HTERT RPE-1 (cell line): ENCODE data around the gene CAPNS1.
"Not testable (repeated sequence)": the region's sequence is repeated elsewhere in the genome, so short reads cannot be mapped to it uniquely, and the experiment has no call there.

Experiments used
- in situ Hi-C: fragments of 300-500 bp; cut with MboI; formaldehyde crosslinking; loops from 4 replicates; pipeline ENCODE4 v1.14.3; 2020; ENCODE audit warnings: low sequenced_read_pairs

Gene CAPNS1

DNA sequence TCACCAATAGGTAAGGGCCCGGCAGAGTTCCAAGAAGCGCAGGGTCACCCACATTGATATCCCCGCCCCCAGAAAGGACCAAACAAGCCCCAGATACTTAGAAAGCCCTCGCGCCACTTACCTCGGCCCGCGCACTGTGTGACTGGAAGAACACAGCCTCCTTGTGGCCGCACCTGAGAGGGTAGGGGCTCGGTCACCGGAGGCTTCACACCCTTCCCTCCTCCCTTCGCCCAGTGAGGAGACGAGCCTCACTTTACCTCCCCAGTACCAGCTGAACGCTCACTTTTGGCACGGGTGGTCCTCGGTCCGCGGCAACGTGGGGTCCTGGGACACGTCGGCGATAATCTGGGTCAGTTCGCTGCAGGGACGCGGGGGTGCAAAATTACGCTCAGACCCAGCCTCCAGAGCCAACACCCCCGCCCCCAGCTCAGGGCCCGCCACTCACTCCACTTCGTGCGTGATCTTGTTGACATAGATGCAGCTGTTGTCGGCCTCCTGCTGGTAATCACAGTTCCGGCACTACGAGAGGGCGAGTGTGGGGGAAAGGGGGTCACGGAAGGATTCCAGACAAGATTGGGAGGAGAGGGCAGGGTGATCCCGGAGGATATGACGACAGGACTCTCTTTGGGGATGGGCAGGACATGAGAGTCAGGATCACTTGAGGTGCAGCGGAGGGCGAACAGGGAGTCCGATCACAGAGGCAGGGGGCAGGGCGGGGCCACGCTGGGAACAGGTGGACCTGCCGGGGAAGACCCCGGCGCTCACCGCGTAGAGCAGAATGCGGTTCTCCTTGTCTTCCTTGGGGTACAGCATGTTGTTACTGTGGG is 25.8 kb upstream of the CAPNS1 start:
- in situ Hi-C loops: no loop called here

DNA sequence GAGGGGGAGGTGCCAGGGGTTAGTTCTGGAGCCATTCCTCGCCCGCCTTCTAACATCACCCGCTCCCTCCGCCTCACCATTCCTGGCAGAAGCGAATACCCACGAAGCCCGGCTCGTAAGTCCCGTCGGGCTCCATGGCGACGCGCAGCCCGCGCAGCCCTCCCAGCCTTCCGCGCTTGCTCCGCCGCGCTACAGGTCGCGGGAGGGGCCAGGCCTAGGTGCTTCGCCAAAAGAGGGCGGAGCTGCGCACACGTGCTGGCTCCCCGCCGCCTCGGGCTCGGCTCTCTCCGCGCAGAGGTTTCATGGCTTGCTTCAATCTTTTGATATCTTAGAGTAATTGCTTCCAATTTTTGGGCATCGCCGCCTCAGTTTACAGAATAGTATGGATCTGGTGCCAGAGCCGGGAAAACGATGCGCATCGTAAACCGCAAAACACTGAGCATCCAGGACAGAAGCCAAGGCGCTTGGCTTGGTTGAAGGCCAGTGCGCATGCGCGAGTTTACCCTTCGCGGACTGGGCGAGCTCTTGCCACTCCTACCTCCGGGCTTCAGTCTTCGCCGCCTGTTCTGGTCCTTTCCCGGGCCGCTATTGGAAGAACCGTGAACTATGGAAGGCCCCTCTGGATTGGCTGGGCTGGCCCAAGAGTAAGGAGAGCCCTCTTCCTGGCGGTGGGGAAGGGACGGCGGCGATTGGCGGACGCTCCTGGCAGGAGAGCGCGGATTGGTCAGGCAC is 25.0 kb upstream of the CAPNS1 start, which contains the start of gene POLR2I:
POLR2I (minus strand) TSS at position 155 of the 732 bp plus-strand sequence; CDS start at position 136, 19 bp downstream.
- in situ Hi-C loops: no loop called here

GRCh38 chr19:36115453-36116343 is 24.2 kb upstream of the CAPNS1 start, which contains the start of gene TBCB:
TBCB (plus strand) TSS chr19:36115468; CDS start chr19:36115561, 93 bp downstream.
- in situ Hi-C loops: no loop called here

DNA sequence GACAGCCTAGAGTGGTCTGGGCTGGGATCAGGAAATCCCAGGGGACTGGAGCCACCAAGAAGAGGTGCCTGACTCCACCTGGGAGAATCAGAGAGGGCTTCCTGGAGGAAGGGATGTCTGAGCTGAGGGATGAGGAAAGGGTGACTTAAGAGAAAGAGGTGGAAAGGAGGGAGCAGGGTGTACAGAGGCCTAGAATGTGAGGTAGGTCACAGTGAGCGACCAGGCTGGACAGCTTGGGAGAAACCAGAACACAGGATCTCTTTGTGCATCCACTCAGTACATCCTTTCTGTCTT is 23.6 kb upstream of the CAPNS1 start:
- in situ Hi-C loops: no loop called here

DNA sequence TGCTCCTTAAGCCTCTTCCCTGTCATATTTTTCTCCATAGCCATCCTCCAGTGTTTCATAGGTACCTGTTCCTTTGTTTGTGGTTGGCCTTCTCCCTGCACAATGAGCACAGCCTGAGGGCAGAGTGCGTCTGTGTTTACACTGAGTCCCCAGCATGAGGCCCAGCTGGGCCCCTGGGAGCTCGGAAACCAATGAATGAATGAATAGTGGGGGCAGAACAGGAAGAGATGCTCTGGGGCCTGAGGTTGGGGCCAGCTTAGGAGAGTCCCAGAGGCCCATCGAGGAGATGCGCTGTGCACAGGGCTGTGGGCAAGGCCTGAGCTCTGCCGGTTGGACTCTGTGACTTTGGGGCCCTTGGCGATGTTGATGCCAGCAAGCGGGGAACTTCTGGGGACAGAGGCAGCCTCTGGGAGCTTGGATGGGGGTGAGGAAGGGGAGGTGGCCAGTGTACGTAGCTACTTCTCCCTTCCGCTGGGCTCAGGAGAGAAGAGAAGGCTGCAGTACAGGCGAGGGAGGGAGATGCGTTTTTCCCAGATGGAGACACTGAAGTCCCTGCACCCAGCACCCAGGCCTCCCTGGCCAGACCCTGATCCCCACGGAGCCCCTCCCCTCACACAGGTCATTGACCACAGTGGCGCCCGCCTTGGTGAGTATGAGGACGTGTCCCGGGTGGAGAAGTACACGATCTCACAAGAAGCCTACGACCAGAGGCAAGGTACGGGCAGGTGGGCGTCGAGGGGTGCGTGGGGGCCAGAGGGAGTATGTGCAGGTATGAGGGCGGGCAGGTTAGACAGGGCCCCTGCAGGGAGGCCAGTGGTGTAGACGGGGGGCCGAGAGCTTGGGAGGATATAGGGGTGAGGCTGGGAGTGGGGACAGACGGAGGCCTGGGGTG is 19.5 kb upstream of the CAPNS1 start:
- in situ Hi-C loops: no loop called here

GRCh38 chr19:36120984-36121358 is 18.9 kb upstream of the CAPNS1 start:
- in situ Hi-C loops: no loop called here

GRCh38 chr19:36121486-36122124 is 18.3 kb upstream of the CAPNS1 start:
- in situ Hi-C loops: no loop called here

GRCh38 chr19:36125557-36125956 is 14.3 kb upstream of the CAPNS1 start:
- in situ Hi-C loops: no loop called here

DNA sequence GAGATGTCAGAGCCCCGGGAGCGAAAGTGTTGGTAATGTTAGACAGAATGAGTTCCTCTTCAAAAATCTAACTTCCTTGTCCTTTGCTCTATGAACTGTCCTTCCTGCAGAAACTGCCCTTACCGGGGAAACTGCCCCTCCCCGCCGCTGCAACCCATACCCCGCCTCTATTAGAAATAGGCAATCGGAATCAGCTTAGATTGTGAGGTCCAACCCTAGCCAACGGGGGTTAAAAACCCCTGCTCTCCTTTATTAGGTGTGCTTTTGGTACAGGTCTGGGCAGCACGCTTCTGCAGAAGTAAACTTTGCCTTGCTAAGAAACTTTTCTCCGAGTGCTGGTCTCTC is 11.5 kb upstream of the CAPNS1 start:
- in situ Hi-C loops: no loop called here

DNA sequence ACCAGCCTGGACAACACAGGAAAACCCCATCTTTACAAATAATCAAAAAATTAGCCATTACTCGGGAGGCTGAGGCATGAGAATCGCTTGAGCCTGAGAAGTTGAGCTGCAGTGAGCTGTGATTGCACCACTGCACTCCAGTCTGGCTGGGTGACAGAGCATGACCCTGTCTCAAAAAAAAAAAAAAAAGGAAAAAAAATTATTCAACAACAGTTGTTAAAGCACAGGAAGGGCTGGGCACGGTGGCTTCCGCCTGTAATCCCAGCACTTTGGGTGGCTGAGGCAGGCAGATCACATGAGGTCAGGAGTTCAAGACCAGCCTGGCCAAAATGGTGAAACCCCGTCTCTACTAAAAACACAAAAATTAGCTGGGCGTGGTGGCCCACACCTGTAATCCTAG is 8.6 kb upstream of the CAPNS1 start:
- in situ Hi-C loops: not testable (repeated sequence)

DNA sequence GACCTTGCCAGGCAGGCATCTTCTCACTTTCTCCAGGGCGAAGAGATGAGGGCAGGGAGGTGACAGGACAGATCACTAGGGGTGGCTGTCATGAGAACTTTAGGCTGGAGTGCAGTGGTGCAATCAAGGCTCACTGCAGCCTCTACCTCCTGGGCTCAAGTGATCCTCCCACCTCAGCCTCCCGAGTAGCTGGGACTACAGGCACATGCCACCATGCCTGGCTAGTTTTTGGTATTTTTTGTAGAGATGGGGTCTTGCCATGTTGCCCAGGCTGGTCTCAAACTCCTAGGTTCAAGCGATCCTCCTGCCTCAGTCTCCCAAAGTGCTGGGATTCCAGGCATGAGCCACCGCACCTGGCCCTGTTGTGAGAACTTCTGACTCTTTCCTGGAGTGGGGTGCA is 5.0 kb upstream of the CAPNS1 start:
- in situ Hi-C loops: not testable (repeated sequence)

DNA sequence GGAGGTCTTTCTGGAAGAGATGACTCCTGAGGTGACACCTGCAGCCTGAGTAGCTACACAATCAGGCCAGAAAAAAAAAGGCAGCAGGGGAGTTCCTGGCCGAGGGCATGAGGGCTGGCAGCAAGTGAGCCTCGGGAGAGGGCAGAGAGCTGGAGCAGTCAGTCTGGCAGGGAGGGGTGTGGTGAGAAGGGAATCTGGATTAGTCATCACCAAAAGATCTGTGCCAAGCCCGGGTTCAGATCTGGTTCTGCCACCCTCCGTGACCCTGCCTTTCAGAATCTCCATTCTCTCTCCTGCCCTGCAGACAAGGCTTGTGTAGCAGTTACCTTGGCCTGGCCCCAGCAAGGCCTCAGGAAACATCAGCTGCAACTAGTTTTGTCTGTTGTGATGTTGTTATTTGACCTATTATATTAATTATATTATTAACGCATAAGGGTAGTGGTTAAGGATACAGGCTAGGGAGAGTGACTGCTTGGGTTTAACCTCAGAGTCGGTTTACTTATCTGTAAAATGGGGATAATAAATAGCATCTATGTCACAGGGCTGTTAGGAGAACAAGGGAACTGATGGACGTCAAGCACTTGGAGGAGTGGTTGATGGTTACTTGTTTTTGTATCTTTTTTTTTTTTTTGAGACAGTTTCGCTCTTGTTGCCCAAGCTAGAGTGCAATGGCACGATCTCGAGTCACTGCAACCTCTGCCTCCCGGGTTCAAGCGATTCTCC is 2.7 kb upstream of the CAPNS1 start:
- in situ Hi-C loops: no loop called here

GRCh38 chr19:36139120-36139472 is 770 bp upstream of the CAPNS1 start:
- in situ Hi-C loops: no loop called here

DNA sequence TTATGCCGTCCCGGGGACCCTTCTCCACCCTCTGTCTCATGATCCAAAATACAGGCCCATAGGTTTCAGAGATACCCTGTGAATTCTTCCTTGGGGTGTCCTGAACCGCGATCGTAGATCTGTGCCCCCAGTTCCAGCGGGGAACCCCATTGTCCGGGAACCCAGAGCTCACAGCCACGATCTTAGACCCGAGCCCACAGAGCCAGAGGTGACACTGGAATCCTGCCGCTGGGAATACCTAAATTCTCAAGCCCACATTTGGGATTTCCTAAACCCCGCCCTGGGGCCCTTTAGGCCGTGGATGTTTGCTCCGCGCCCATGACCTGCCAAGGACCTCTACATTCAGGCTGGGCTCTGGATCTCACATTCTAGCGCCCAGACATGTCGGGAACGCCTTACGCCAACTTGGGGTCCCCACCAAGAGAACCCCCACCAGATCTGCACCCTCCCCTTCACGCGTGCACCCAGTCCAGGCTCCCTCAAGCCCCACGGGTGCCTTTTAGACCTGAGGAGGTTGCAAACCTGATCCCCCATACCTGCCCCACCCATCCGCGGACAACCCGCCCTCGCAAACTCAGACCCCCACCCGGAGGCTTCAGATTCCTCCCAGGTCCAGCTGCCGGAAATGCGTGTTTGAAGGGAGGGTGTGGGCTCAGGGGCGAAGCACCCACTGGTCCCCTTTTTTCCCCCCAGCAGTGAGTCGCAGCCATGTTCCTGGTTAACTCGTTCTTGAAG is 605 bp downstream of the CAPNS1 start:
- in situ Hi-C loops: no loop called here

- in situ Hi-C loops: no loop called here
Measured at GRCh38 chr19:36141039-36141927, 1.4 kb downstream of the CAPNS1 start.

- in situ Hi-C loops: no loop called here
Measured at GRCh38 chr19:36142046-36142445, 2.2 kb downstream of the CAPNS1 start.

GRCh38 chr19:36142496-36142895 is 2.6 kb downstream of the CAPNS1 start:
- in situ Hi-C loops: no loop called here

GRCh38 chr19:36144624-36145023 is 4.8 kb downstream of the CAPNS1 start:
- in situ Hi-C loops: no loop called here
